ENCODE results near the gene UMOD.

The UMOD gene

GRCh38 chr16:20332411-20332810 lies 20.1 kb downstream of the UMOD start:
- H3K4ac ChIP-seq (ENCODE audit: low read depth, low read length), result no peak overlapping the region
- no CpG with 5 or more reads among the region's 8 CpGs for WGBS (ENCODE audit: extremely low coverage, insufficient coverage, insufficient read length)
- no peak overlapping the region for H3K23ac ChIP-seq (ENCODE audit: low read length)
- no peak overlapping the region for H2AFZ ChIP-seq (ENCODE audit: insufficient read depth, low read length, poor library complexity)
- H2BK5ac ChIP-seq (ENCODE audit: low read depth, low read length, poor library complexity), result no peak overlapping the region
- H3K79me2 ChIP-seq (ENCODE audit: control insufficient read depth, insufficient read depth, low read length, poor library complexity), result no peaks in the 10 kb centered on the region
- no peaks in the 10 kb centered on the region for H3K79me1 ChIP-seq (ENCODE audit: low read length)
- H3K9me3 ChIP-seq (ENCODE audit: insufficient read depth, low read depth, low read length), result no peaks in the 10 kb centered on the region
- H3K4me1 ChIP-seq (ENCODE audit: control insufficient read depth in 1 of 2, insufficient read depth in 2 of 2, low read length in 2 of 2), result no peaks in the 10 kb centered on the region
- DNase-seq, result peak; percentile 61 to 77
- no peak overlapping the region for H3K18ac ChIP-seq (ENCODE audit: low read length)
- H3K36me3 ChIP-seq (ENCODE audit: control insufficient read depth in 1 of 2, insufficient read depth in 2 of 2, low read length in 2 of 2), result no peaks in the 10 kb centered on the region
- no peak overlapping the region for H3K27ac ChIP-seq (ENCODE audit: low read depth, low read length)
- H3K4me3 ChIP-seq (ENCODE audit: low read depth, low read length), result no peak overlapping the region
- no peak overlapping the region for H4K91ac ChIP-seq (ENCODE audit: low read depth, low read length)
- H2AK5ac ChIP-seq (ENCODE audit: low read length), result no peak overlapping the region
- H2BK120ac ChIP-seq (ENCODE audit: insufficient read depth, low read length, poor library complexity), result no peak overlapping the region
- H4K12ac ChIP-seq (ENCODE audit: low read depth, low read length), result no peak overlapping the region
- no peak overlapping the region for H2BK12ac ChIP-seq (ENCODE audit: low read length)
- H3K14ac ChIP-seq (ENCODE audit: low read length), result no peak overlapping the region
- H4K8ac ChIP-seq (ENCODE audit: low read depth, low read length), result no peak overlapping the region
- H3K4me2 ChIP-seq (ENCODE audit: low read length), result no peak overlapping the region
- no peak overlapping the region for H3K9ac ChIP-seq (ENCODE audit: low read length)
- no peaks in the 10 kb centered on the region for H3K27me3 ChIP-seq (ENCODE audit: insufficient read depth, low read length)

GRCh38 chr16:20331635-20332034 lies 20.9 kb downstream of the UMOD start:
- WGBS (ENCODE audit: extremely low coverage, insufficient coverage, insufficient read length), result no CpG with 5 or more reads among the region's 5 CpGs
- no peak overlapping the region for H4K12ac ChIP-seq (ENCODE audit: low read depth, low read length)
- H3K4ac ChIP-seq (ENCODE audit: low read depth, low read length), result no peak overlapping the region
- no peak overlapping the region for H2AK5ac ChIP-seq (ENCODE audit: low read length)
- H3K79me1 ChIP-seq (ENCODE audit: low read length), result no peaks in the 10 kb centered on the region
- no peak overlapping the region for H3K9ac ChIP-seq (ENCODE audit: low read length)
- no peaks in the 10 kb centered on the region for H3K4me1 ChIP-seq (ENCODE audit: control insufficient read depth in 1 of 2, insufficient read depth in 2 of 2, low read length in 2 of 2)
- DNase-seq, result no peak
- no peaks in the 10 kb centered on the region for H3K79me2 ChIP-seq (ENCODE audit: control insufficient read depth, insufficient read depth, low read length, poor library complexity)
- no peak overlapping the region for H2AFZ ChIP-seq (ENCODE audit: insufficient read depth, low read length, poor library complexity)
- no peaks in the 10 kb centered on the region for H3K36me3 ChIP-seq (ENCODE audit: control insufficient read depth in 1 of 2, insufficient read depth in 2 of 2, low read length in 2 of 2)
- no peaks in the 10 kb centered on the region for H3K9me3 ChIP-seq (ENCODE audit: insufficient read depth, low read depth, low read length)
- H4K8ac ChIP-seq (ENCODE audit: low read depth, low read length), result no peak overlapping the region
- H3K18ac ChIP-seq (ENCODE audit: low read length), result no peak overlapping the region
- no peak overlapping the region for H3K23ac ChIP-seq (ENCODE audit: low read length)
- H2BK5ac ChIP-seq (ENCODE audit: low read depth, low read length, poor library complexity), result no peak overlapping the region
- no peak overlapping the region for H3K14ac ChIP-seq (ENCODE audit: low read length)
- no peak overlapping the region for H3K27ac ChIP-seq (ENCODE audit: low read depth, low read length)
- no peak overlapping the region for H3K4me3 ChIP-seq (ENCODE audit: low read depth, low read length)
- no peak overlapping the region for H3K4me2 ChIP-seq (ENCODE audit: low read length)
- no peak overlapping the region for H4K91ac ChIP-seq (ENCODE audit: low read depth, low read length)
- no peak overlapping the region for H2BK12ac ChIP-seq (ENCODE audit: low read length)
- no peaks in the 10 kb centered on the region for H3K27me3 ChIP-seq (ENCODE audit: insufficient read depth, low read length)
- H2BK120ac ChIP-seq (ENCODE audit: insufficient read depth, low read length, poor library complexity), result no peak overlapping the region

DNA sequence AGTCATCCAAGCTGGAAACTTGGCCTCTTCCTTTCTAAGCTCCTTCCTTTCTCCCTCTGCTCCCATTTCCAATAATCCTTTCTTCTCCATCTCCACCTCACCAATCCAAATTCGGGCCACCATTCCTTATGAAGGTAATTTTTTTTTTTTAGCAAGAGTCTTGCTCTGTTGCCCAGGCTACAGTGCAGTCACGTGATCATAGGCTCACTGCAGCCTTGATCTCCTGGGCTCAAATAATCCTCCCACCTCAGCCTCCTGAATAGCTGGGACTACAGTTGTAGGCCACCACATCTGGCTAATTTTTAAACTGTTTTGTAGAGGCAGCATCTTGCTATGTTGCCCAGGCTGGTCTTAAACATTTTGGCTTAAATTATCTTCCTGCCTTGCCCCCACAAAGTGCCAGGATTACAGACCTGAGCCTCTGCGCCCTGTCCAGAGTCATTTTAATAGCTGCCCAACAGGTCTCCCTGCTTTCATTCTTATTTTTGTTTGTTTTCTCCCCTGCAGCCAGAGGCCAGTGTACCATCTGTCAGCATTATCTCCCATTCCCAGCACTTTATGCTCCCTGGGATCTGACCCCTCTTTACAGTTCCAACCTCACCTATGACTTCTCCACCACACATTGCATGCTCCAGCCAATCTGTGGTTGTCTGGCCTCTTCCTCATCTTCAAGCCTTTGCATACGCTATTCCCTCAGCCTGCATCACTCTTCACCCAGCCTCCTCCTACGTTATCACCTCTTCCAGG lies 22.9 kb downstream of the UMOD start:
- no peak overlapping the region for H3K27ac ChIP-seq (ENCODE audit: low read depth, low read length)

DNA sequence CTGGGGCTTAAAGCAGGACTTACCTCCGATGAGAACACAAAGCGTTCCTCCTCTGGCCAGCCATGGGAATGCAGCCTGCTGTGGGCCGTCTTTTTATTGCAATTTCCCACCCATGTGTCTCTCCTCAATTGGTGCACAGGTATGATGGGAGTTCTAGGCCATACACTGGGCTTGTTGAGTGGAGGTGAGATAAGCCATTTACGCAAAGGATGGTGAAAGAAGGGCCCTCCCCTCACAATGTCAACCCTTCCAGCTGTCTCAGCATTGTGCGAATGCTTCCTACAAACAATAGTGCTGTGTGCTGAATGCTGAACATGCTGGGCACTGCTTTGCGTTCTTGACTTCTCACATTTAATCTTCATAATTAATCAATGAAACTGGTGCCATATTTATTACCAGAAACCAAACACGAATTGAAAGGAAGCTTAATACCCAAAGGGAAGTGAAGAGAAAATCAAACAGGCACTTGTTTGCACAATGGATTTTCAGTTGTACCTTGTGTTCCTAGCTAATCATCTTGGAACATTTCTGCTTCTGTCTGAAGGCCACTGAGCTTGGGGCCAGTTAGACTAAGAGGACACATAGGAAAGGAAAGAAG lies 25.0 kb downstream of the UMOD start, which contains the start of gene GP2:
TSS of gene GP2 (minus strand) at position 70 of the 598 bp plus-strand sequence. CDS start 1,082 bp downstream, outside the sequence.
- H3K4me1 ChIP-seq (ENCODE audit: control insufficient read depth in 1 of 2, insufficient read depth in 2 of 2, low read length in 2 of 2), result no peaks in the 10 kb centered on the region
- H2AFZ ChIP-seq (ENCODE audit: insufficient read depth, low read length, poor library complexity), result no peak within 1 kb of the TSS
- H3K4ac ChIP-seq (ENCODE audit: low read depth, low read length), result no peak within 1 kb of the TSS
- H3K4me2 ChIP-seq (ENCODE audit: low read length), result no peak within 1 kb of the TSS
- H3K23ac ChIP-seq (ENCODE audit: low read length), result no peak within 1 kb of the TSS
- no peak within 1 kb of the TSS for H3K27ac ChIP-seq (ENCODE audit: low read depth, low read length)
- H3K79me2 ChIP-seq (ENCODE audit: control insufficient read depth, insufficient read depth, low read length, poor library complexity), result no peaks in the 10 kb centered on the region
- H3K4me3 ChIP-seq (ENCODE audit: low read depth, low read length), result no peak within 1 kb of the TSS
- no peak within 1 kb of the TSS for H3K14ac ChIP-seq (ENCODE audit: low read length)
- H3K79me1 ChIP-seq (ENCODE audit: low read length), result no peaks in the 10 kb centered on the region
- H2BK5ac ChIP-seq (ENCODE audit: low read depth, low read length, poor library complexity), result no peak within 1 kb of the TSS
- DNase-seq, result no peak
- no peak within 1 kb of the TSS for H2BK120ac ChIP-seq (ENCODE audit: insufficient read depth, low read length, poor library complexity)
- H3K18ac ChIP-seq (ENCODE audit: low read length), result no peak within 1 kb of the TSS
- no peak within 1 kb of the TSS for H4K91ac ChIP-seq (ENCODE audit: low read depth, low read length)
- H2BK12ac ChIP-seq (ENCODE audit: low read length), result no peak within 1 kb of the TSS
- no peaks in the 10 kb centered on the region for H3K9me3 ChIP-seq (ENCODE audit: insufficient read depth, low read depth, low read length)
- H2AK5ac ChIP-seq (ENCODE audit: low read length), result no peak within 1 kb of the TSS
- no peak within 1 kb of the TSS for H4K12ac ChIP-seq (ENCODE audit: low read depth, low read length)
- WGBS (ENCODE audit: extremely low coverage, insufficient coverage, insufficient read length), result no CpG with 5 or more reads among the region's 7 CpGs
- H3K9ac ChIP-seq (ENCODE audit: low read length), result no peak within 1 kb of the TSS
- H4K8ac ChIP-seq (ENCODE audit: low read depth, low read length), result no peak within 1 kb of the TSS
- H3K27me3 ChIP-seq (ENCODE audit: insufficient read depth, low read length), result no peaks in the 10 kb centered on the region
- H3K36me3 ChIP-seq (ENCODE audit: control insufficient read depth in 1 of 2, insufficient read depth in 2 of 2, low read length in 2 of 2), result no peaks in the 10 kb centered on the region

More for the DNA sequence above, 22.9 kb downstream of the UMOD start:
- DNase-seq, result no peak
- peak overlapping the region; percentile 4 for H3K23ac ChIP-seq (ENCODE audit: low read length)
- no peak overlapping the region for H3K18ac ChIP-seq (ENCODE audit: low read length)
- no peaks in the 10 kb centered on the region for H3K9me3 ChIP-seq (ENCODE audit: insufficient read depth, low read depth, low read length)
- no peak overlapping the region for H3K14ac ChIP-seq (ENCODE audit: low read length)
- no peak overlapping the region for H2BK12ac ChIP-seq (ENCODE audit: low read length)
- H3K27me3 ChIP-seq (ENCODE audit: insufficient read depth, low read length), result no peaks in the 10 kb centered on the region
- H2BK5ac ChIP-seq (ENCODE audit: low read depth, low read length, poor library complexity), result no peak overlapping the region
- H3K4me1 ChIP-seq (ENCODE audit: control insufficient read depth in 1 of 2, insufficient read depth in 2 of 2, low read length in 2 of 2), result no peaks in the 10 kb centered on the region
- H4K12ac ChIP-seq (ENCODE audit: low read depth, low read length), result no peak overlapping the region
- H2AK5ac ChIP-seq (ENCODE audit: low read length), result no peak overlapping the region
- no peaks in the 10 kb centered on the region for H3K79me2 ChIP-seq (ENCODE audit: control insufficient read depth, insufficient read depth, low read length, poor library complexity)
- H3K4me3 ChIP-seq (ENCODE audit: low read depth, low read length), result no peak overlapping the region
- H2AFZ ChIP-seq (ENCODE audit: insufficient read depth, low read length, poor library complexity), result no peak overlapping the region
- H3K4ac ChIP-seq (ENCODE audit: low read depth, low read length), result no peak overlapping the region
- no peak overlapping the region for H2BK120ac ChIP-seq (ENCODE audit: insufficient read depth, low read length, poor library complexity)
- H3K4me2 ChIP-seq (ENCODE audit: low read length), result no peak overlapping the region
- no peak overlapping the region for H3K9ac ChIP-seq (ENCODE audit: low read length)
- no peak overlapping the region for H4K8ac ChIP-seq (ENCODE audit: low read depth, low read length)
- no peak overlapping the region for H4K91ac ChIP-seq (ENCODE audit: low read depth, low read length)
- 100% methylated on average over 1 of the region's 5 CpGs for WGBS (ENCODE audit: extremely low coverage, insufficient coverage, insufficient read length)
- H3K36me3 ChIP-seq (ENCODE audit: control insufficient read depth in 1 of 2, insufficient read depth in 2 of 2, low read length in 2 of 2), result no peaks in the 10 kb centered on the region
- no peaks in the 10 kb centered on the region for H3K79me1 ChIP-seq (ENCODE audit: low read length)

Data from trophoblast cell (in vitro differentiated cells and primary cell).